AG09319 (cell line): ENCODE data around the gene SH3BGRL.

Experiments
- DNase-seq: peaks from one replicate; pipeline ENCODE4 v3.0.0-alpha.2; 2010; ENCODE audit warnings: low read depth; ENCODE audit errors: extremely low read depth
- TF ChIP-seq, protein P1 (sequence below): IDR thresholded peaks from 2 replicates; pipeline ENCODE4 v1.5.1; 2011; ENCODE audit warnings: low read depth, mild to moderate bottlenecking, inconsistent platforms, low read length, moderate library complexity

Gene SH3BGRL

DNA sequence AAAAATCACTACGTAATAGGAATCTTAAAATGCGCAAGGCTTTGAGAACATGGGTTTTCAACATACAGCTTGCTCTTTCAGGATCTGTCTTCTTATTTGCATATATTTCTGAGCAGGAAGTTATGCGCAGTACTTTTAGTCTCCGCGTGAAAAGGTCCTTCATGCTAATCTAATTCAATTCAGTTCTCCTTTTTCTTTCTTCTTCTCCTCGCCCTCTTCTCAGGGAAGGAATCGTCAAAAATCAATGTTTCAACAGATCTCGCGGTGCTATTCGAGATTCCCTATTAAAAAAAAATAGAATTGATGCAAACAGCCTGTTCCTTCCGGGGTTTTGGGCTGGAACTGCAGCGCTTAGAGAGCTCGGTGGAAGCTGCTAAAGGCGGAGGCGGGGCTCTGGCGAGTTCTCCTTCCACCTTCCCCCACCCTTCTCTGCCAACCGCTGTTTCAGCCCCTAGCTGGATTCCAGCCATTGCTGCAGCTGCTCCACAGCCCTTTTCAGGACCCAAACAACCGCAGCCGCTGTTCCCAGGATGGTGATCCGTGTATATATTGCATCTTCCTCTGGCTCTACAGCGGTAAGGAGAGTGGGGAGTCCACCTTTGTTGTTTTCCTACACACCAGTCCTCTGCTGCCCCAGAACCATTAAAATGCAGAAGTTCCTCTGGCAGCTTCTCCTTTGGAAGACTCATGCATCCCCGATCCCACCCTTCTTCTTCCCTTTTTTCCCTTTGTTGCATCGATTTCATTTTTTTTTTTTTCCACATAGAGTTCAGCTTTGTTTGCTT, at the start of gene SH3BGRL, which contains the start of gene HMGN5:
Gene SH3BGRL (plus strand): TSS at position 432 of the 785 bp plus-strand sequence. CDS start 99 bp downstream, at position 531.
Gene HMGN5 (minus strand): TSS at position 243 of the 785 bp plus-strand sequence. CDS start 80,364 bp downstream, outside the sequence.
- TF ChIP-seq, protein P1, sequence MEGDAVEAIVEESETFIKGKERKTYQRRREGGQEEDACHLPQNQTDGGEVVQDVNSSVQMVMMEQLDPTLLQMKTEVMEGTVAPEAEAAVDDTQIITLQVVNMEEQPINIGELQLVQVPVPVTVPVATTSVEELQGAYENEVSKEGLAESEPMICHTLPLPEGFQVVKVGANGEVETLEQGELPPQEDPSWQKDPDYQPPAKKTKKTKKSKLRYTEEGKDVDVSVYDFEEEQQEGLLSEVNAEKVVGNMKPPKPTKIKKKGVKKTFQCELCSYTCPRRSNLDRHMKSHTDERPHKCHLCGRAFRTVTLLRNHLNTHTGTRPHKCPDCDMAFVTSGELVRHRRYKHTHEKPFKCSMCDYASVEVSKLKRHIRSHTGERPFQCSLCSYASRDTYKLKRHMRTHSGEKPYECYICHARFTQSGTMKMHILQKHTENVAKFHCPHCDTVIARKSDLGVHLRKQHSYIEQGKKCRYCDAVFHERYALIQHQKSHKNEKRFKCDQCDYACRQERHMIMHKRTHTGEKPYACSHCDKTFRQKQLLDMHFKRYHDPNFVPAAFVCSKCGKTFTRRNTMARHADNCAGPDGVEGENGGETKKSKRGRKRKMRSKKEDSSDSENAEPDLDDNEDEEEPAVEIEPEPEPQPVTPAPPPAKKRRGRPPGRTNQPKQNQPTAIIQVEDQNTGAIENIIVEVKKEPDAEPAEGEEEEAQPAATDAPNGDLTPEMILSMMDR, result no peak
- peak; percentile 70 for DNase-seq

DNA sequence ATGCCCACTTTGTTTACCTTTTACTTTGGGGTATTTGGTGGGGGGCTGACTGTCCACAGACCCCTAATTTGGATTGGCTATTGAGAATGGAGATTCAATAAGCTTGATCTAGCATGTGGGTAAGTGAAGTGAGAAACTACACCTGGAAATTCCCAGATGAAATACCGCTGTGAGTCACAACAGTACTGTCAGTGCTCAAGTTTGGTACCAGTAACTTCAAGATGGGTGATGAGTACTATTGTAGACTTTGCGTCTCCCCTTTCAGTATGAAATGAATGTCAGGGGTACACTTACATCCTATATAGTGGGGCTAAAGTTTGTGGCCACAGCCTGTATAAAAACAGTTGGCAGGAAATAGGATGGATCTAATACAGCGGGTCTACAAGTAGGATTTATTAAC, 33.5 kb upstream of the SH3BGRL start:
- DNase-seq, result no peak
- TF ChIP-seq, protein P1, result no peak

DNA sequence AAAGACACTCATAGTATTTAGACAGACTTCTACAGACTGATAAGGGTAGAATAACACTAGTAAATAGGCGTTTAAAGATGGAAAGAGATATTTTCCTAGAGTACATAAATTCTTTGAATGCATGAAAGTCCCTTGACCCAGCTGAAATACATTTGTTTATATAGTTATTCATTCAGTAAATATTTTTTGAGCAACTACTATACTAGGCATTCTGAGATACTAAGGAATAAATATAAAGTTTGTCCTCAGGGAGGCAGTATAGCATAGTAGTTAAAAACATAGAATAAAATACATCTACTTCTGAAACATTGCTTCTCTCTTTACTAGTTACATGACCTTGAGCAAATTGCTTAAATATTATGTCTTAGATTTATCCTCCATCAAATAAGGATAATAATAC, 27.6 kb upstream of the SH3BGRL start:
- TF ChIP-seq, protein P1, result peak; percentile 17
- DNase-seq, result peak; percentile 0

DNA sequence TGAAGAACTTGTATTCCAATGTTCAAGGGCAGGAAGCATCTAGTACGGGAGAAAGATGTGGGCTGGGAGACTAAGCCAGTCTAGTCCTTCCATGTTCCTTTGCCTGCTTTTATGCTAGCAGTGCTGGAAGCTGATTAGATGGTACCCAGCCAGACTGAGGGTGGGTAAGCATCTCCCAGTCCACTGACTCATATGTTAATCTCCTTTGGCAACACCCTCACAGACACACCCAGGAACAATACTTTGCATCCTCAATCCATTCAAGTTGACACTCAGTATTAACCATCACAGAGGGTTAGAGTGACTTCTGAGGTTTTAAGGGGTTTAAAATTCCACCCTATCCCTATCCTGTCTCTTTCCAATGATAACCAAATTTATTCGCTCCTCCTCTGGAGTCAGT, 6.6 kb upstream of the SH3BGRL start:
- no peak for DNase-seq
- TF ChIP-seq, protein P1, result no peak

DNA sequence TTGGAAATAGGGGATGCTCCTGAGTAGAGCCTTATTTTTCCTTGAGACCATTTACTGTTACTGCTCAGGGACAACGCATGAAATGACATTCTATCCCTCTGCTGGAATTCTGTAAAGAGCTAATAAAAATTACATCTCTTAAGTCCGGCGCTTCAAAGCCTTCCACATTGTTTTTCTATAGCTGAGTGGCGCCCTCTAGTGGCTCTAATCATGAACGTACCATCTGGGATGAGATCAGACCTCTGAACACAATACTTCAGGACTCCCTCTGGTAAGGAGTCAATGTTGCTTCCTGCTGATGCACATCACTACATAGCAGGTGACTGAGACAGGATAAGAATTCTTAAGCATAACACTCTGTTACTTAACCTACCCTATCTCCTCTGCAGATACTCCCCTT, 6.2 kb upstream of the SH3BGRL start:
- DNase-seq, result no peak
- TF ChIP-seq, protein P1, result peak; percentile 60

DNA sequence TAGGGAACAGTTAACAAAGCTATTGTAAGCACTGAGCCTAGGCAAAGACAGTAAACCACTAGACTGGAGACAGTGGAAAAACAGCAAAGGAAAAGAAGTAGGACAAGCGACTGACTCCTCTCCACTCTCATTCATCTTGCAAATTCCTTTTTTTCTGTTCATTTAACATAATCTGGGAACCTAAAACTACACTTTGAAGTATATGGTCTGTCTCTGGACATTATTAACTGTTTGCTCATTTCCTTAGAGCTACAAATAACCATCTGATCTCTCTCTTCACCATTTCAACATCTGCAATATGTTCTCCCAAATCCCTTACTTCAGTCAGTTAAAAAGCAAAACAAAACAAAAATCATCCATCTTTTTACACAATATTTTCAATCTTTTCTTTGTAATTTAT, 831 bp upstream of the SH3BGRL start:
- no peak for DNase-seq
- TF ChIP-seq, protein P1, result no peak

DNA sequence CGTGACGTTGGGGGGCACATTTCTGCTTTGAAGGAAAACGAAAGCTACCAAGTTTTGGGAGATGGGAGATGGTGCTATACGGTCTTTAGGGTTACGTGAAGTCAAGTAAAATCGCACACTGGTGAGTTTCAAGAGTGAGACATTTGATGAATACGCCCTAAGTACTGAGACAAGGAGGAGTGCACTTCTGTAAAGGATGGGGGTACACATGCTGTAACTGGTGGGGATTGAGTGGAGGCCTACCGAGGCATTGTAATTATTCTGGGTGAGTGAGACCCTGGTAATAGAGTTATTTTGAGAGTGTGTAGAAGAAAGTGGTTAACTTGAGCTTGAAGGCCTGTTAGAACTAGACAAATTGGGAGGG, 536 bp downstream of the SH3BGRL start:
- TF ChIP-seq, protein P1, result no peak
- DNase-seq, result no peak
